SK-N-SH (cell line): Measurements from ENCODE around the gene KDM4F.
"Not testable (repeated sequence)": the region's sequence is repeated elsewhere in the genome, so short reads cannot be mapped to it uniquely, and the experiment has no call there.

ENCODE experiments used
- EP300 ChIP-seq, 2 experiments: IDR thresholded peaks; 2 replicates each; pipeline versions ENCODE4 v1.4.0 to v1.6.1; 2012; ENCODE audit warnings: borderline replicate concordance in 1 of 2, low read depth in 1 of 2, low read length in 1 of 2
- EZH2phosphoT487 ChIP-seq: fragments of 200-600 bp; sonication (generic); IDR thresholded peaks from 2 replicates; pipeline ENCODE4 v1.6.1; 2017; ENCODE audit warnings: low read depth, mixed run types, mild to moderate bottlenecking, antibody characterized with exemption, moderate library complexity, borderline replicate concordance
- FOXM1 ChIP-seq: IDR thresholded peaks from 2 replicates; pipeline ENCODE4 v1.4.0; 2012; ENCODE audit warnings: low read depth, mild to moderate bottlenecking
- POLR2AphosphoS5 ChIP-seq: IDR thresholded peaks from 2 replicates; pipeline ENCODE4 v1.6.1; 2012; ENCODE audit warnings: low read depth, low read length
- RCOR1 ChIP-seq: fragments of 150-350 bp; IDR thresholded peaks from 2 replicates; pipeline ENCODE4 v1.6.1; 2017; ENCODE audit warnings: antibody characterized with exemption, low read length
- SMC3 ChIP-seq: IDR thresholded peaks from 2 replicates; pipeline ENCODE4 v1.6.1; 2012; ENCODE audit warnings: low read depth, low read length, improper control_type of control experiment
- TAF1 ChIP-seq: IDR thresholded peaks from 2 replicates; pipeline ENCODE4 v1.6.1; 2012; ENCODE audit warnings: low read depth, mild to moderate bottlenecking, low read length, moderate library complexity, borderline replicate concordance
- TF ChIP-seq, protein P1 (sequence below): fragments of 200-600 bp; sonication (generic); IDR thresholded peaks from 2 replicates; pipeline ENCODE4 v1.6.1; 2017; ENCODE audit warnings: antibody characterized with exemption, mild to moderate bottlenecking, moderate library complexity

DNA sequence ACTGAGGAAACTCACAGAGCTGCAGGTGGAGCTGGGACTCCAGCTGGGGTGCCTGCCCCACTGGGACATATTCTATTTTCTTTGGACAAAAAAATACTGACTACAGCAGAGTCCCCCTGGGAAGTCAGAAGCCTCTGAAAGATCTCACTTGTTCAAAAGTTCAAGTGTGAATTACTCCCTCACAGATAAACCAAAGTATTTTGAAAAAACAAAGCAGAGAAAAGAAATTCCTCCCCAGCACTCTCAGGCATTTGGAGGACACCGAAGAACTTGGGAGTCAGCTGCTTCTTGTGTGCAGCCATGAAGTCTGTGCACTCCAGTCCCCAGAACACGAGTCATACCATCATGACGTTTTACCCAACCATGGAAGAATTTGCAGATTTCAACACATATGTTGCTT lies at the start of gene KDM4F:
- TF ChIP-seq SMC3; EP300 (IDR thresholded peaks at IDR 0.05; ENCODE audit: borderline replicate concordance in 1 of 2, low read depth in 1 of 2, low read length in 1 of 2); EZH2phosphoT487; FOXM1; RCOR1; POLR2AphosphoS5; TAF1: not testable (repeated sequence)
- TF ChIP-seq, protein P1, sequence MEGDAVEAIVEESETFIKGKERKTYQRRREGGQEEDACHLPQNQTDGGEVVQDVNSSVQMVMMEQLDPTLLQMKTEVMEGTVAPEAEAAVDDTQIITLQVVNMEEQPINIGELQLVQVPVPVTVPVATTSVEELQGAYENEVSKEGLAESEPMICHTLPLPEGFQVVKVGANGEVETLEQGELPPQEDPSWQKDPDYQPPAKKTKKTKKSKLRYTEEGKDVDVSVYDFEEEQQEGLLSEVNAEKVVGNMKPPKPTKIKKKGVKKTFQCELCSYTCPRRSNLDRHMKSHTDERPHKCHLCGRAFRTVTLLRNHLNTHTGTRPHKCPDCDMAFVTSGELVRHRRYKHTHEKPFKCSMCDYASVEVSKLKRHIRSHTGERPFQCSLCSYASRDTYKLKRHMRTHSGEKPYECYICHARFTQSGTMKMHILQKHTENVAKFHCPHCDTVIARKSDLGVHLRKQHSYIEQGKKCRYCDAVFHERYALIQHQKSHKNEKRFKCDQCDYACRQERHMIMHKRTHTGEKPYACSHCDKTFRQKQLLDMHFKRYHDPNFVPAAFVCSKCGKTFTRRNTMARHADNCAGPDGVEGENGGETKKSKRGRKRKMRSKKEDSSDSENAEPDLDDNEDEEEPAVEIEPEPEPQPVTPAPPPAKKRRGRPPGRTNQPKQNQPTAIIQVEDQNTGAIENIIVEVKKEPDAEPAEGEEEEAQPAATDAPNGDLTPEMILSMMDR = not testable (repeated sequence)
